OCI-LY7 (cell line): ENCODE data around the gene GALNT2. TPM values are rescaled to one million over a fixed set of nuclear protein-coding genes. Genes with fewer than 3 reads are reported as not detected.

Source experiments
- BruUV-seq: library from RNA; stranded (reverse); fragments of 400-500 nt; replicated peaks from 2 replicates; lab custom pipeline; 2021; lab: Mats Ljungman, UMichigan
- CTCF ChIA-PET: fragments of 300-600 bp; sonication (Branson Sonifier 250); formaldehyde crosslinking; loops from one replicate; lab custom pipeline; 2022; ENCODE audit warnings: antibody characterized with exemption; ENCODE audit not compliant: unreplicated experiment; lab: Charles Lee
- POLR2A ChIA-PET: fragments of 300-600 bp; sonication (Branson Sonifier 250); formaldehyde crosslinking; loops from one replicate; lab custom pipeline; 2022; ENCODE audit warnings: antibody characterized with exemption; lab: Charles Lee
- DNase-seq: peaks from one replicate; pipeline ENCODE4 v3.0.0-alpha.2; 2015; ENCODE audit warnings: low spot score
- H2AFZ ChIP-seq: fragments of 200-600 bp; sonication (generic), shearing (Covaris generic); 2 replicates; pipeline ENCODE4 v1.6.1; 2014; ENCODE audit warnings: mild to moderate bottlenecking, antibody characterized with exemption, low read length, moderate library complexity
- H3K27ac ChIP-seq: fragments of 200-600 bp; sonication (generic); 2 replicates; pipeline ENCODE4 v1.5.1; 2014; ENCODE audit warnings: mixed run types, low read depth, mild to moderate bottlenecking, moderate library complexity, low read length, inconsistent platforms; ENCODE audit not compliant: poor library complexity, severe bottlenecking
- H3K36me3 ChIP-seq: fragments of 200-600 bp; sonication (generic); 2 replicates; pipeline ENCODE4 v1.6.1; 2014; ENCODE audit warnings: mild to moderate bottlenecking, antibody characterized with exemption, low read length, moderate library complexity, mixed read lengths; ENCODE audit not compliant: insufficient read depth
- H3K4me1 ChIP-seq: fragments of 200-600 bp; sonication (generic); 2 replicates; pipeline ENCODE4 v1.5.1; 2014; ENCODE audit warnings: mild to moderate bottlenecking, low read length; ENCODE audit not compliant: insufficient read depth, poor library complexity, severe bottlenecking
- H3K4me2 ChIP-seq: fragments of 200-600 bp; sonication (generic); 2 replicates; pipeline ENCODE4 v1.6.1; 2014; ENCODE audit warnings: mild to moderate bottlenecking, low read length
- H3K4me3 ChIP-seq: fragments of 200-600 bp; sonication (generic); 2 replicates; pipeline ENCODE4 v1.5.1; 2014; ENCODE audit warnings: mild to moderate bottlenecking, low read depth, low read length; ENCODE audit not compliant: poor library complexity, severe bottlenecking
- H3K79me2 ChIP-seq: fragments of 200-600 bp; sonication (generic); 2 replicates; pipeline ENCODE4 v1.6.1; 2016; ENCODE audit warnings: low read depth, mild to moderate bottlenecking, low read length, moderate library complexity, mixed read lengths; ENCODE audit not compliant: insufficient read depth
- H3K9me2 ChIP-seq: fragments of 200-600 bp; sonication (generic); 2 replicates; pipeline ENCODE4 v1.6.1; 2016; ENCODE audit warnings: mild to moderate bottlenecking, low read length, mixed read lengths; ENCODE audit not compliant: insufficient read depth
- H3K9me3 ChIP-seq: fragments of 200-600 bp; sonication (generic); 2 replicates; pipeline ENCODE4 v1.6.1; 2014; ENCODE audit warnings: mild to moderate bottlenecking, mixed run types, low read length, mixed read lengths
- H4K20me1 ChIP-seq: fragments of 200-600 bp; sonication (generic); 2 replicates; pipeline ENCODE4 v1.6.1; 2014; ENCODE audit warnings: mild to moderate bottlenecking, antibody characterized with exemption, low read length, moderate library complexity, mixed read lengths; ENCODE audit not compliant: insufficient read depth
- EZH2phosphoT487 ChIP-seq: fragments of 200-600 bp; sonication (generic); IDR thresholded peaks from 2 replicates; pipeline ENCODE4 v1.6.1; 2018; ENCODE audit warnings: low read depth, borderline replicate concordance, mild to moderate bottlenecking, mixed run types, antibody characterized with exemption, low read length, moderate library complexity, mixed read lengths
- intact Hi-C: fragments of 100-400 bp; cut with micrococcal nuclease; formaldehyde crosslinking; loops from one replicate; pipeline ENCODE4 v1.10.0; 2022; ENCODE audit not compliant: unreplicated experiment
- total RNA-seq, 2 experiments: library from RNA; depleted of rRNA in 1 of 2; stranded (reverse); fragments of >200 nt in 1 of 2; shearing (Covaris generic) in 1 of 2; gene quantifications; 2 replicates each; pipeline ENCODE4 v1.2.3, GENCODE V29; 2014 to 2022
- TF ChIP-seq, protein P1 (sequence below): fragments of 200-600 bp; sonication (generic); conservative IDR thresholded peaks from 2 replicates; pipeline ENCODE4 v1.5.1; 2014; ENCODE audit warnings: mild to moderate bottlenecking, antibody characterized with exemption, low read length, moderate library complexity, mixed read lengths

The GALNT2 gene
- total RNA-seq, 2 experiments from 2014 or later, result 29.9 to 67.3 TPM

DNA sequence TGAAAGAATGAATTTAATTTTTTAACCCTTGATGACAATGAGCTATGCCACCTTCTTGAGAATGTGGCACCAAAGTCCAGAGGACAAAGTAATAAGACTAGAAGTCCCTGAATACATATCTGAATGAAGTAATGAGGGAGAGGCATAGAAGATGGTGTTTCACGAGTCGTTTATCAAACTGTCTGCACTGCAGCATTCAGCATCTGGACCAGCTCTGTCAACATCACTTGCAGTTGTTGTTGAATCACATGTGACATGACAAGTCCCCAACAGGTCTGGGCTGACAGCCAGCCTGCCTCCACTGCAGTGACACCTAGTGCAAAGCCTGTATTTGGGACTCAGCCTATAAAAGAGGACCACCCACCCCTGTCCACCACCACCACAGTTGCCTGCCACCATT, 17.3 kb upstream of the GALNT2 start:
- no peaks in the 10 kb centered on the region for H3K36me3 ChIP-seq
- H3K9me3 ChIP-seq, result no peaks in the 10 kb centered on the region
- no peaks in the 10 kb centered on the region for H4K20me1 ChIP-seq
- H3K79me2 ChIP-seq, result no peaks in the 10 kb centered on the region
- intact Hi-C loops, result no loop called here
- H3K4me1 ChIP-seq, result no peaks in the 10 kb centered on the region
- DNase-seq, result no peak
- ChIA-PET POLR2A (no interaction called here), CTCF (no interaction called here)
- H3K4me2 ChIP-seq, result no peak overlapping the region
- TF ChIP-seq EZH2phosphoT487, result no peak
- TF ChIP-seq, protein P1, sequence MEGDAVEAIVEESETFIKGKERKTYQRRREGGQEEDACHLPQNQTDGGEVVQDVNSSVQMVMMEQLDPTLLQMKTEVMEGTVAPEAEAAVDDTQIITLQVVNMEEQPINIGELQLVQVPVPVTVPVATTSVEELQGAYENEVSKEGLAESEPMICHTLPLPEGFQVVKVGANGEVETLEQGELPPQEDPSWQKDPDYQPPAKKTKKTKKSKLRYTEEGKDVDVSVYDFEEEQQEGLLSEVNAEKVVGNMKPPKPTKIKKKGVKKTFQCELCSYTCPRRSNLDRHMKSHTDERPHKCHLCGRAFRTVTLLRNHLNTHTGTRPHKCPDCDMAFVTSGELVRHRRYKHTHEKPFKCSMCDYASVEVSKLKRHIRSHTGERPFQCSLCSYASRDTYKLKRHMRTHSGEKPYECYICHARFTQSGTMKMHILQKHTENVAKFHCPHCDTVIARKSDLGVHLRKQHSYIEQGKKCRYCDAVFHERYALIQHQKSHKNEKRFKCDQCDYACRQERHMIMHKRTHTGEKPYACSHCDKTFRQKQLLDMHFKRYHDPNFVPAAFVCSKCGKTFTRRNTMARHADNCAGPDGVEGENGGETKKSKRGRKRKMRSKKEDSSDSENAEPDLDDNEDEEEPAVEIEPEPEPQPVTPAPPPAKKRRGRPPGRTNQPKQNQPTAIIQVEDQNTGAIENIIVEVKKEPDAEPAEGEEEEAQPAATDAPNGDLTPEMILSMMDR, result no peak
- H3K27ac ChIP-seq, result no peak overlapping the region
- no TSS peak for BruUV-seq
- no peak overlapping the region for H2AFZ ChIP-seq
- H3K4me3 ChIP-seq, result no peak overlapping the region
- H3K9me2 ChIP-seq, result no peaks in the 10 kb centered on the region

DNA sequence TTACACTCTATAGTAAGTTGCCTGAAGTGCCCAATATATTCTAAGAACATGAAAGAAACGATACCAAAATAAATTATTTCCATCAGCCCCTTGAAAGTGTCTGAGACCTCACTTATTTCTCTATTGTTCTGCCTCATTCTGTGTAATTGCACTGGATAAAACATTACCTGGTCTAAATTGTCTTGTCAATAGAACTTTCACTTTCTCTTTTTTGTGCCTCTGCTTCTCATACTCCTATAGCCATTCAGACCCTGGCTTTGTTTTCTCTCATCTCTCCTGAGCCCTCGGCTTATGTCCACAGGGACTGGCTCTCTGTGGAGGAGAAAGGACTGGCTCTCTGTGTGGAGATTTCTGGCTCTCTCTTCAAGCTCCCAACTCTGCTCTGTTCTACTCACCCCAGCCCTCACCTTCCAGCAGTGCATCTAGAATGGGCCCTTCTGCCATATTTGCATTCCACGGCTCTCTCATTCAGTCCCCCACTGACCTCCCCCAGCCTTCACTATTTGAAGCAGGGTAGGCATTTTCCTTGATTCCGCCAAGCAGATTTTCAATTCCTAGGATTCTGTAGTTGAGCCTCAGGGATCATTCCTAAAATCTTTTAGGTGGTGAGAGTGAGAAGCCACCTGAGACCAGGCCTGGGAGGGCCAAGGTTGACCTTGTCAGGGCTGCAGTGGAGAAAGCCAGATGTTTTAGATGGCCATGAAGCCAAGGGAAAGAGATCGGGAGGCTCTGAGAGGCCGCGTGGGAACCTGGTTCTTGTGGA, 15.9 kb upstream of the GALNT2 start:
- no peak for DNase-seq
- no peaks in the 10 kb centered on the region for H3K79me2 ChIP-seq
- H3K4me1 ChIP-seq, result no peaks in the 10 kb centered on the region
- no peaks in the 10 kb centered on the region for H4K20me1 ChIP-seq
- no peaks in the 10 kb centered on the region for H3K9me2 ChIP-seq
- no peak overlapping the region for H3K27ac ChIP-seq
- ChIA-PET CTCF (no interaction called here), POLR2A (interaction anchor here (1.2 kb wide), 1 partner anchor 8 kb away, joined by 5 read pairs; no protein-coding TSS in a partner anchor)
- intact Hi-C loops, result no loop called here
- H3K36me3 ChIP-seq, result no peaks in the 10 kb centered on the region
- no peak overlapping the region for H3K4me2 ChIP-seq
- no TSS peak for BruUV-seq
- no peaks in the 10 kb centered on the region for H3K9me3 ChIP-seq
- no peak for TF ChIP-seq EZH2phosphoT487
- TF ChIP-seq, protein P1, result no peak
- H3K4me3 ChIP-seq, result no peak overlapping the region
- H2AFZ ChIP-seq, result no peak overlapping the region

DNA sequence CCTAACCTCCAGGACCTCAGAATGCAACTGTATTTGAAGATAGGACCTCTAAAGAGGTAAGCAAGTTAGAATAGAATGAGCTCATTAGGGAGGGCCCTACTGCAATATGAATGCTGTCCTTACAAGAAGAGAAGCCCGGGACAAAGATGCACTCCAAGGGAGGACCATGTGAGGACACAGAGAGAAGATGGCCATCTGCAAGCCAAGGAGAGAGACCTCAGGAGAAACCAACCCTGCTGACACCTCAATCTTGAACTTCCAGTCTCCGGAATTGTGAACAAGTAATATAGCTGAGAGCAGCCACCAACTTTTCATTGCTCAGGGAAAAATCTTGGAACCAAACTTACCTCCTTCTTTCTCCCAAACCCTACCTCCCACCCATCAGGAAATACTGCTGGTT, 15.0 kb upstream of the GALNT2 start:
- Histone ChIP-seq H3K9me3 (no peaks in the 10 kb centered on the region), H3K4me3 (no peak overlapping the region), H3K36me3 (no peaks in the 10 kb centered on the region), H3K4me2 (no peak overlapping the region), H4K20me1 (no peaks in the 10 kb centered on the region), H3K4me1 (no peaks in the 10 kb centered on the region), H2AFZ (no peak overlapping the region), H3K79me2 (no peaks in the 10 kb centered on the region), H3K9me2 (no peaks in the 10 kb centered on the region), H3K27ac (no peak overlapping the region)
- TF ChIP-seq, protein P1, result no peak
- TF ChIP-seq EZH2phosphoT487, result no peak
- no peak for DNase-seq
- intact Hi-C loops, result no loop called here
- ChIA-PET CTCF (no interaction called here), POLR2A (interaction anchor here (1.2 kb wide), 1 partner anchor 9 kb away, joined by 5 read pairs; no protein-coding TSS in a partner anchor)
- BruUV-seq, result no TSS peak
